Cardiac septum (tissue), 1 donor: Measurements from ENCODE around the gene SNRPA. TPM values are rescaled to one million over a fixed set of nuclear protein-coding genes. Genes with fewer than 3 reads are reported as not detected.
"Not testable (repeated sequence)": the region's sequence is repeated elsewhere in the genome, so short reads cannot be mapped to it uniquely, and the experiment has no call there.

Source experiments
- DNase-seq: peaks from one replicate; pipeline ENCODE4 v3.0.0-alpha.2; 2020; ENCODE audit warnings: low spot score
- intact Hi-C: fragments of 100-400 bp; cut with DNase I; formaldehyde crosslinking; loops from one replicate; pipeline ENCODE4 v1.14.0; 2022
- total RNA-seq: library from RNA; stranded (reverse); fragmentation: NEBNext Ultra II Directional; extraction: Animal tissue kit (Norgen Biotek cat#: 25700); gene quantifications from one replicate; pipeline ENCODE4 v1.2.1, GENCODE V29; 2021
- donor health status: DM: no; HTN: no; CAD: no.

Gene SNRPA
- total RNA-seq, 1 donor from 2014 or later: 32.9 TPM

DNA sequence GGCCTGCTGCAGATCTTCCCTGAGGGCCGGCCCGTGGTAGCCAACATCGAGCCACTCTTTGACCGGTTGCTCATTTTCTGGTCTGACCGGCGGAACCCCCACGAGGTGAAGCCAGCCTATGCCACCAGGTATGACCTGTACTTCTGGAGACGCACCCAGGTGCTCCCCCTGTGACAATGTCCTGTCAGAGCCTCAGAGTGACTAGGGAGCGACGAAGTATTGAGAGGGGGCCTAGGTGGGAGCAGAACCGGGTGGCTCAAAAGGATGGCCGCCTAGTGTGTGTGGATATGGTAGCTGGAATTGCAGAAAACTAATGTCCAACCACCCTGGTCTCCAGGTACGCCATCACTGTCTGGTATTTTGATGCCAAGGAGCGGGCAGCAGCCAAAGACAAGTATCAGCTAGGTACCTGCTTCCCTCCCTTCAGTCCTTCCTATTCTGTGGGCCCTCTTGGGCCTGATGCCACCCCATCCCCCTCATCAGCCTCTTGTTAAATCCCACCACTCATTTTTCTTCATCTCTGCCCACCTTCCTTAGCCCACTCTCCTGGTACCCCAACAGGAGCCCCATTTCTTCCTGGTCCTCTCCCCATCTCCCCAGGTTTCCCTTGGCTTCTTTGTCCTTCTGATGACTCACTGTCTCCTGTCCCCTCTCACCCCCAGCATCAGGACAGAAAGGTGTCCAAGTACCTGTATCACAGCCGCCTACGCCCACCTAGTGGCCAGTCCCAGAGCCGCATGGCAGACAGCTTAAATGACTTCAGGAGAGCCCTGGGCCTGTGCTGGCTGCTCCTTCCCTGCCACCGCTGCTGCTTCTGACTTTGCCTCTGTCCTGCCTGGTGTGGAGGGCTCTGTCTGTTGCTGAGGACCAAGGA, 56.4 kb downstream of the SNRPA start:
- no peak for DNase-seq
- intact Hi-C loops: no loop called here

- DNase-seq: no peak
- intact Hi-C loops: no loop called here
Observed at GRCh38 chr19:40808021-40808325, 57.0 kb downstream of the SNRPA start.

- no peak for DNase-seq
- intact Hi-C loops: no loop called here
Observed at GRCh38 chr19:40808497-40808896, 57.5 kb downstream of the SNRPA start.

GRCh38 chr19:40809358-40810086, 58.5 kb downstream of the SNRPA start:
- intact Hi-C loops: no loop called here
- DNase-seq: no peak

DNA sequence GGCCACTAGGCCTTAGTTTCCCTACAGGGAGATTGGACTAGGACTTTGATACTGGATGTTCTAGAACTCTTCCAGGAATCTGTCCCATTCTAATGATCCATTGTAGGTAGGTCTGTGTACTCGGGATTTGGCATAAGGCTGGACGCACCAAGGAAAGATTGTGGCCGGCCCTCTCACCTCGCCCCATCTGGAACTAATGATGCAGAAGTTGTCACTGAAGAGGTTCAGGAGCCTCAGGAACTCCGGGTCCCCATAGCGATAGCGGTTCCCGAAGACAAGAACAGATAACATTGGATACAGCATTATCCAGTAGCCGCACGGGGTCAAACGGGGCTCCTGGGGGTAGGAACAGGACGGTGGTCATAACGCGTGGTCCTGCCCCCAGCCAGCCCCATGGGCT, 59.2 kb downstream of the SNRPA start:
- intact Hi-C loops: no loop called here
- DNase-seq: no peak

GRCh38 chr19:40810649-40811408, 59.8 kb downstream of the SNRPA start:
- intact Hi-C loops: not testable (repeated sequence)

DNA sequence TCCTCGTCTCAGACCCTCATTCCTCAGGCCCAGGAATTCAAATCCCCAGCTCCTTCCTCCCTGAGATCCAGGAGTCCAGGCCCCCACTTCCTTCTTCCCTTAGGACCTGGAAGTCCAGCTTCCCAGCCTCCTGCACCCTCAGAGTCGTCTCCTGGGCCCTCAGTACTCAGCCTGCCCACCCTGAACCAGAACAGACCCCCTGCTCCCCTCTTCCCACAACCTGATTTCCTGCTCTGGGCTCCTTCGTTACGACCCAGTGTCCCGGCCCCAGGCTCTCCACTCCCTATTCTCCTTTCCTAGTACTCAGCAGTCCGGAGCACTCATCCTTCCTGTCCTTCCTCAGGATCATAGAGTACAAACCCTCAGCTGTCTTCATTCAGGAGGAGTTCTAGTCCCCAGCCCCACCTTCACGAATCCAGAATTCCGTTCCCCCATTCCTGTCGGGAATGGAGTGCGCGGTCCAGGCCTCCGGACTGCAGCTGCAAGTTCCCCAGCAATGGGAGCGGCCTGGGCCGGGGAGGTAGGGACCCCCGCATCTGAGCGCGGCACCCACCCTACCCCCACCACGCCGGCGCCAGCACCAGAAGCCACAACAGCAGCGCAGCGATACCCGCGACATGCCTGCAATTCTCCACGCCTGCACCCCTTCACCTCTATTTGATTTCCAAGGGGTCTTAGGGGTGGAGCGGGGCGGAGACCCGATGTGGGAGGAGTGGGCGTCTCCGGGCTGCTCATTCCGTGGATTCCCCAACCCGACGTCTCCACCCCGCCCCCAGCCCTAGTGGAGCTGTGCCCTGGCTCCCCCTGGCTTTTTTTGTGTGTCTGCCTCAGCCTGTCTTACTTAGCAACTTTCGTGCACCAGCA, 60.7 kb downstream of the SNRPA start:
- intact Hi-C loops: no loop called here
- no peak for DNase-seq

More at GRCh38 chr19:40810649-40811408, 59.8 kb downstream of the SNRPA start:
- peak; percentile 91 for DNase-seq

- intact Hi-C loops, DNase-seq: not testable (repeated sequence)
Observed at GRCh38 chr19:40812571-40812970, 61.6 kb downstream of the SNRPA start.

- intact Hi-C loops: no loop called here
Observed at GRCh38 chr19:40813182-40813581, 62.2 kb downstream of the SNRPA start.

More at GRCh38 chr19:40813182-40813581, 62.2 kb downstream of the SNRPA start:
- no peak for DNase-seq

Other genes starting within 250 kb of the SNRPA start
- 28.6 TPM for gene SHKBP1, start 174.3 kb upstream of the SNRPA start, total RNA-seq
- gene LTBP4, start 149.8 kb upstream of the SNRPA start, total RNA-seq: 216 TPM
- 20.7 TPM for gene NUMBL, start 60.6 kb upstream of the SNRPA start, total RNA-seq
- 18.1 TPM for gene COQ8B, start 34.3 kb upstream of the SNRPA start, total RNA-seq
- 10.0 TPM for gene ITPKC, start 34.1 kb upstream of the SNRPA start, total RNA-seq
- gene ACTMAP, start 726 bp upstream of the SNRPA start, total RNA-seq: 9.2 TPM
- 1.00 TPM for gene MIA, start 24.3 kb downstream of the SNRPA start, total RNA-seq
- 16.9 TPM for gene RAB4B, start 27.0 kb downstream of the SNRPA start, total RNA-seq
- 48.4 TPM for gene EGLN2, start 48.0 kb downstream of the SNRPA start, total RNA-seq
- not detected for gene CYP2A6, start 99.2 kb downstream of the SNRPA start, total RNA-seq
- gene CYP2A7, start 131.0 kb downstream of the SNRPA start, total RNA-seq: not detected
- gene CYP2B6, start 240.1 kb downstream of the SNRPA start, total RNA-seq: not detected